DND-41 (cell line): ENCODE results near the gene XRCC4.
"Not testable (repeated sequence)": the region's sequence is repeated elsewhere in the genome, so short reads cannot be mapped to it uniquely, and the experiment has no call there.

Source experiments
- ATAC-seq: fragments of 200-7000 bp; cut with Tn5 transposase; 3 replicates; pipeline ENCODE4 v1.9.1; 2021; ENCODE audit warnings: low read depth; ENCODE audit not compliant: insufficient read depth
- DNase-seq: peaks from one replicate; pipeline ENCODE4 v3.0.0-alpha.2; 2020
- H2AFZ ChIP-seq: 2 replicates; pipeline ENCODE4 v1.6.0; 2012; ENCODE audit warnings: low read depth, low read length
- H3K27ac ChIP-seq: 2 replicates; pipeline ENCODE4 v1.5.1; 2012; ENCODE audit warnings: low read length, inconsistent platforms
- H3K27me3 ChIP-seq: fragments of 200-600 bp; sonication (generic); 2 replicates; pipeline ENCODE4 v1.6.0; 2012; ENCODE audit warnings: low read length, mild to moderate bottlenecking, inconsistent platforms; ENCODE audit not compliant: insufficient read depth, poor library complexity
- H3K36me3 ChIP-seq: 2 replicates; pipeline ENCODE4 v1.5.1; 2012; ENCODE audit warnings: low read length, inconsistent platforms; ENCODE audit not compliant: insufficient read depth
- H3K4me1 ChIP-seq: 2 replicates; pipeline ENCODE4 v1.5.1; 2012; ENCODE audit warnings: mild to moderate bottlenecking, low read length; ENCODE audit not compliant: insufficient read depth
- H3K4me2 ChIP-seq: 2 replicates; pipeline ENCODE4 v1.6.0; 2012; ENCODE audit warnings: mild to moderate bottlenecking, moderate library complexity, low read length, inconsistent platforms; ENCODE audit not compliant: insufficient read depth
- H3K4me3 ChIP-seq, 2 experiments: fragments of 200-600 bp in 1 of 2; shearing (Covaris generic) in 1 of 2; 2 replicates each; pipeline ENCODE4 v1.5.1; 2012 to 2016; ENCODE audit warnings: inconsistent platforms in 2 of 2, low read length in 2 of 2, mild to moderate bottlenecking in 2 of 2, low read depth in 1 of 2, moderate library complexity in 1 of 2
- H3K79me2 ChIP-seq: 2 replicates; pipeline ENCODE4 v1.6.0; 2012; ENCODE audit warnings: low read length, inconsistent platforms; ENCODE audit not compliant: insufficient read depth
- H3K9ac ChIP-seq: 2 replicates; pipeline ENCODE4 v1.6.0; 2012; ENCODE audit warnings: low read depth, mild to moderate bottlenecking, inconsistent platforms, low read length, moderate library complexity
- H3K9me3 ChIP-seq: 2 replicates; pipeline ENCODE4 v1.5.1; 2012; ENCODE audit warnings: low read length, moderate library complexity, mild to moderate bottlenecking, inconsistent platforms; ENCODE audit not compliant: insufficient read depth, severe bottlenecking
- H4K20me1 ChIP-seq: 2 replicates; pipeline ENCODE4 v1.6.0; 2012; ENCODE audit warnings: low read length; ENCODE audit not compliant: insufficient read depth
- EZH2 ChIP-seq: IDR thresholded peaks from 3 replicates; pipeline ENCODE4 v1.6.1; 2012; ENCODE audit warnings: borderline replicate concordance, low read depth, mild to moderate bottlenecking, moderate library complexity, low read length, inconsistent platforms; ENCODE audit not compliant: severe bottlenecking
- TF ChIP-seq, protein P1 (sequence below): IDR thresholded peaks from 2 replicates; pipeline ENCODE4 v1.5.1; 2012; ENCODE audit warnings: borderline replicate concordance, low read length, moderate library complexity, mild to moderate bottlenecking; ENCODE audit not compliant: poor library complexity, severe bottlenecking; ENCODE audit errors: extremely low read depth

XRCC4 gene

DNA sequence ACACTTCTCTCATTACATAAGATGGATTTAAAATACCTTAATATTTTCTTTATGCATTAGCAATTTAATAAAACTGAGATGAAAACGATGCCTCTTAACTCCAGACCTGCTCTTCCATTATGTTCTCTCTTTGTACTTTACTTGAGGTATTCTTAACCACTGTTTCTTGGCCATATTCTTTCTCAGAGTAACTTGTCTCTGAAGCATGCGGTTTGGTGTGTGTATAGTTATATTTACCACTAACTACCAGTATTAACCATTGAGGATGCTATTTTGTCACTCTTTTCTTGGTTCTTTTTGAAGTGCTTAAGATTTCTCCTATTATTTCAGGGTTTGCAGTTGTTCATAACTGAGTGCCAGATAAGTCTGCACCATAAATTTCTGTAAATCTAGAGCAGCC lies 18.0 kb upstream of the XRCC4 start:
- Histone ChIP-seq H3K27me3 (no peaks in the 10 kb centered on the region), H3K9me3 (no peaks in the 10 kb centered on the region), H3K27ac (no peak overlapping the region), H3K4me2 (no peak overlapping the region), H3K4me3 (no peak overlapping the region), H3K36me3 (peaks cover 78% of the 10 kb centered on the region), H2AFZ (no peak overlapping the region), H3K79me2 (peaks cover 60% of the 10 kb centered on the region), H3K4me1 (peaks cover 19% of the 10 kb centered on the region), H4K20me1 (no peaks in the 10 kb centered on the region), H3K9ac (no peak overlapping the region)
- no peak for TF ChIP-seq EZH2
- TF ChIP-seq, protein P1, sequence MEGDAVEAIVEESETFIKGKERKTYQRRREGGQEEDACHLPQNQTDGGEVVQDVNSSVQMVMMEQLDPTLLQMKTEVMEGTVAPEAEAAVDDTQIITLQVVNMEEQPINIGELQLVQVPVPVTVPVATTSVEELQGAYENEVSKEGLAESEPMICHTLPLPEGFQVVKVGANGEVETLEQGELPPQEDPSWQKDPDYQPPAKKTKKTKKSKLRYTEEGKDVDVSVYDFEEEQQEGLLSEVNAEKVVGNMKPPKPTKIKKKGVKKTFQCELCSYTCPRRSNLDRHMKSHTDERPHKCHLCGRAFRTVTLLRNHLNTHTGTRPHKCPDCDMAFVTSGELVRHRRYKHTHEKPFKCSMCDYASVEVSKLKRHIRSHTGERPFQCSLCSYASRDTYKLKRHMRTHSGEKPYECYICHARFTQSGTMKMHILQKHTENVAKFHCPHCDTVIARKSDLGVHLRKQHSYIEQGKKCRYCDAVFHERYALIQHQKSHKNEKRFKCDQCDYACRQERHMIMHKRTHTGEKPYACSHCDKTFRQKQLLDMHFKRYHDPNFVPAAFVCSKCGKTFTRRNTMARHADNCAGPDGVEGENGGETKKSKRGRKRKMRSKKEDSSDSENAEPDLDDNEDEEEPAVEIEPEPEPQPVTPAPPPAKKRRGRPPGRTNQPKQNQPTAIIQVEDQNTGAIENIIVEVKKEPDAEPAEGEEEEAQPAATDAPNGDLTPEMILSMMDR, result no peak
- DNase-seq (no peak), ATAC-seq (no peak)

DNA sequence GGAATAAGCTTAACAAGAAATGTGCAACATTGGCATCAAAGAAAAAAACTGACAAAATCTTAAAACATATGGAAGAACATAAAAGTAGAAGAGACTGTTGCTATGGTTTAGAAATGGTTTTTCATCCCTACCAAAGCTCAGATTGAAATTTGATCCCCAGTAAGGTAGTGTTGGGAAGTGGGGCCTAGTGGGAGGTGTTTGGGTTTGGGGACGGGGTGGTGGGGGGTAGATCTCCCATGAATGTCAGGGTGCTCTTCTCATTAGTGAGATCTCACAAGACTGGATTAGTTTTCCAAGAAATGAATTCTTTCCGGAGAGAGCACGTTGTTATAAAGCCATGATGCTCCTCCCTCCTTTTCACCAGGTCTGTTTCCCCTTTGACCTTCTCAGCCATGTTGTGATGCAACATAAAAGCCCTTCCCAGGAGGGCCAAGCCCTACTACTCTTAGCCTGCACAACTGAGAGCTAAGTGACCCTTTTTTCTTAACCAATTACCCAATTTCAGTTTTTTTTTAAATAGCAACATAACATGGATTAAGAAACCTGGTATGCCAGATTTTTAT lies 10.7 kb upstream of the XRCC4 start:
- TF ChIP-seq, protein P1, result no peak
- no peak for TF ChIP-seq EZH2
- no peaks in the 10 kb centered on the region for H3K9me3 ChIP-seq
- peaks cover 21% of the 10 kb centered on the region for H3K4me1 ChIP-seq
- H3K27me3 ChIP-seq, result no peaks in the 10 kb centered on the region
- no peak for DNase-seq
- no peak overlapping the region for H2AFZ ChIP-seq
- H3K79me2 ChIP-seq, result peaks cover 99% of the 10 kb centered on the region
- H3K36me3 ChIP-seq, result peaks cover 35% of the 10 kb centered on the region
- H3K4me3 ChIP-seq, result no peak overlapping the region
- H3K9ac ChIP-seq, result no peak overlapping the region
- no peak overlapping the region for H3K4me2 ChIP-seq
- H4K20me1 ChIP-seq, result peaks cover 19% of the 10 kb centered on the region; the same call in 1 of the 2 replicates
- H3K27ac ChIP-seq, result no peak overlapping the region
- ATAC-seq, result no peak

DNA sequence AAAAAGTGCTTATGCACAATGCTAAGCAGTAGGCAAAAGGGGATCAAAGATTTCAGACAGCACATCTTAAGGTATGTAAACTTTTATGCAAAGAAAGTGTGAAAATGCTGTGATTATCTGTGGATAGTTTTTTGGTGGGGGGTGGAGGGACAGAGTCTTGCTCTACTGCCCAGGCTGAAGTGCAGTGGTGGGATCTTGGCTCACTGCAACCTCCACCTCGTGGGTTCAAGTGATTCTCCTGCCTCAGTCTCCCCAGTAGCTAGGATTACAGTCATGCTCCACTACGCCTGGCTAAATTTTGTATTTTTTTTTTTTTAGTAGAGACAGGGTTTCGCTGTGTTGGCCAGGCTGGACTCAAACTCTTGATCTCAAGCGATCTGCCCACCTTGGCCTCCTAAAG lies 10.0 kb upstream of the XRCC4 start:
- H3K9ac ChIP-seq, H3K27me3 ChIP-seq, H3K4me3 ChIP-seq, H3K9me3 ChIP-seq, H3K4me2 ChIP-seq, ATAC-seq, H3K27ac ChIP-seq, DNase-seq, H2AFZ ChIP-seq: not testable (repeated sequence)
- Histone ChIP-seq H3K36me3 (peaks cover 27% of the 10 kb centered on the region), H3K79me2 (peaks cover 99% of the 10 kb centered on the region), H3K4me1 (peaks cover 29% of the 10 kb centered on the region), H4K20me1 (peaks cover 26% of the 10 kb centered on the region; the same call in 1 of the 2 replicates)

DNA sequence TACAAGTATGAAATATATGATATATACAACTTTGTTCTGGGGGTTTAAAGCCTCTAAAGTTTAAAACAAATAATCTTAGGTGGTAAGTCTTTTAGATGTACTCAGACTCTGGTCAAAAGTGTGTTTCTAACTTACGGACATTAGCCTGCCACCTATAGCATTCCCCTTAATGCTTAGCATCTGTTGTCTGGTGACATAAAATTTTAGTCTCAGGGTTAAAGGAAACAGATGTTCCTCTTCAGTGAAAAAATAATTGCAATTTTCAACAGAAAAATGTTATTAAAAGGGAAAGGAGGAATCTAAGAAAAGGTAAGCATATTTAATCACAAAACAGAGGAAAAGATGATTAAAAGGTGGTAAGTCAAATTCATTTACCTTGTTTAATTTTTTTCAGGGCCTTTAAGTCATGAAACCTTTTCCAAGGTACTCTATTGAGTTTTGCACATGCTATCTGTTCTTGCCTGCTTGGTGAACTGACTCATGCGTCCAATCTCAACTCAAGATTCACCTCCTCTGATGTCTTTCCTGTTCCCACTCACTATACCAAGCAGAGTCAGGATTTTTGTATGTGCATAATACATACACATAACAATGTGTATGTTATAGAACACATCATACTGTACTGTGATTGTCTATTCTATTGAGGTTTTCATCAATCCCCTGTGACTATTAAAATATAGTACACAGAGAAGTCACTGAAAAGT lies 8.1 kb upstream of the XRCC4 start:
- Histone ChIP-seq H2AFZ (no peak overlapping the region), H3K4me3 (no peak overlapping the region), H3K27ac (peak overlapping the region; percentile 49; the same call in 1 of the 2 replicates), H3K4me2 (peak overlapping the region; percentile 17), H3K9me3 (no peaks in the 10 kb centered on the region), H3K36me3 (peaks cover 19% of the 10 kb centered on the region), H4K20me1 (peaks cover 39% of the 10 kb centered on the region; the same call in 1 of the 2 replicates), H3K79me2 (peaks cover 100% of the 10 kb centered on the region), H3K27me3 (no peaks in the 10 kb centered on the region), H3K4me1 (peaks cover 46% of the 10 kb centered on the region), H3K9ac (no peak overlapping the region)
- no peak for DNase-seq
- no peak for ATAC-seq
- no peak for TF ChIP-seq EZH2
- TF ChIP-seq, protein P1, result no peak
